ENCODE measurements around the gene BBS9. TPM values are rescaled to one million over a fixed set of nuclear protein-coding genes. Genes with fewer than 3 reads are reported as not detected.

The BBS9 gene
- total and polyA plus RNA-seq, 2 of the 4 experiments (the other 2 are of a cell fraction) = 7.9 to 9.5 TPM

DNA sequence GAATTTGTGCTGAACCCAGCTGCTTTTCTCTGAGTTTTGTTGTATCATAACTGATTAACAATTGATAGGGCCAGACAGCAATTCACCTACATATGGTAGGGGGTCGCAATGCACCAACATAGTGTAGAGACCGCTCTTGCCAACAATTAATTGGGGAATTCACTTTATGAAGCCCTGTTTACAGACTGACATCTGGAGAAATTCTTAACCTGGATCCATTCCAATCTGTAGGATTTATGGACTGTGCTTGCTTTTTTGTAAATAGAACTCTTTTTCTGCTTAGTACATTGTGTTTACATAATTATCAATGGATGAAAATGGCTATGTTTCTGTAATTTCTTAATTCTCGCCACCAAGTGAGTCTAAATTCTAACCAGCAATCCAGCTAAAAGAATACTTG is 464.2 kb downstream of the BBS9 start:
- Histone ChIP-seq H4K91ac (ENCODE audit: insufficient read depth, low read depth, low read length) (no peak overlapping the region), H3K27me3 (ENCODE audit: control insufficient read depth, insufficient read depth, low read length) (no peaks in the 10 kb centered on the region), H2AK5ac (ENCODE audit: low read depth, low read length) (no peak overlapping the region), H2AK9ac (replicated peaks; ENCODE audit: low read depth, low read length, poor library complexity) (no peak overlapping the region), H2BK5ac (ENCODE audit: low read depth, low read length, poor library complexity, severe bottlenecking) (no peak overlapping the region), H3K27ac (ENCODE audit: insufficient read depth, low read length) (peak overlapping the region; percentile 70; the same call in 1 of the 2 replicates), H3K14ac (replicated peaks; ENCODE audit: low read depth, low read length) (no peak overlapping the region), H3K4me1 (ENCODE audit: control insufficient read depth, insufficient read depth, low read length) (peaks cover 5% of the 10 kb centered on the region; the same call in 1 of the 2 replicates), H3K4me3 (ENCODE audit: insufficient read depth, low read depth, low read length) (no peak overlapping the region), H2BK120ac (ENCODE audit: low read depth, low read length) (no peak overlapping the region), H3K79me1 (ENCODE audit: low read depth in 1 of 2, low read length in 2 of 2) (no peaks in the 10 kb centered on the region), H3K9me3 (ENCODE audit: control insufficient read depth, insufficient read depth, low read length) (no peaks in the 10 kb centered on the region), H3K36me3 (ENCODE audit: control insufficient read depth, insufficient read depth, low read length) (no peaks in the 10 kb centered on the region), H3K4me2 (ENCODE audit: low read depth, low read length) (no peak overlapping the region), H2BK15ac (ENCODE audit: low read depth, low read length) (no peak overlapping the region), H4K8ac (ENCODE audit: low read depth in 2 of 2, low read length in 2 of 2) (no peak overlapping the region), H3K9ac (ENCODE audit: low read depth, low read length) (no peak overlapping the region), H3K9me1 (ENCODE audit: insufficient read depth, low read length) (no peaks in the 10 kb centered on the region), H3K4ac (ENCODE audit: low read depth, low read length) (no peak overlapping the region), H3K56ac (ENCODE audit: extremely low read depth, insufficient read depth, low read length) (no peak overlapping the region), H4K5ac (ENCODE audit: low read depth, low read length) (peak overlapping the region; percentile 50; the same call in 1 of the 2 replicates), H3K23ac (ENCODE audit: low read depth, low read length) (no peak overlapping the region), H2AFZ (replicated peaks; ENCODE audit: low read length, poor library complexity) (no peak overlapping the region), H4K20me1 (ENCODE audit: insufficient read depth, low read length) (no peaks in the 10 kb centered on the region), H2BK20ac (ENCODE audit: low read depth, low read length) (no peak overlapping the region), H3K18ac (ENCODE audit: low read depth, low read length) (peak overlapping the region; percentile 45)
- BruUV-seq (replicated peaks) = no TSS peak
- no peak for DNase-seq
- WGBS, 2 experiments (ENCODE audit: extremely low coverage in 2 of 2, insufficient read length in 1 of 2) = no CpG with 5 or more reads among the region's 3 CpGs
- CTCF ChIA-PET = interaction anchor here (1.2 to 1.7 kb wide), 2 partner anchors 12 to 13 kb away, joined by 4 to 6 read pairs; no protein-coding TSS in a partner anchor
- intact Hi-C loops (cut with micrococcal nuclease) (no loop called here), dilution Hi-C loops (cut with HindIII; ENCODE audit: low sequenced_read_pairs, unreplicated experiment) (no loop called here), in situ Hi-C loops (cut with MboI; ENCODE audit: low sequenced_read_pairs) (no loop called here)
- ATAC-seq (ENCODE audit: low read depth) = no peak
- no peak for TF ChIP-seq RCOR1 (IDR thresholded peaks at IDR 0.05; ENCODE audit: insufficient replicate concordance, low read length)
- TF ChIP-seq RFX5 (IDR thresholded peaks at IDR 0.05; ENCODE audit: low read depth, low read length) = no peak
- no peak for TF ChIP-seq MAFK (IDR thresholded peaks at IDR 0.05; ENCODE audit: low read depth, low read length)
- TF ChIP-seq BHLHE40 (IDR thresholded peaks at IDR 0.05; ENCODE audit: low read depth, low read length) = no peak
- TF ChIP-seq NFE2L2 (IDR thresholded peaks at IDR 0.05; ENCODE audit: low read depth, low read length) = no peak
- no peak for TF ChIP-seq MXI1 (IDR thresholded peaks at IDR 0.05; ENCODE audit: borderline replicate concordance, low read depth, low read length)
- TF ChIP-seq, protein P1, sequence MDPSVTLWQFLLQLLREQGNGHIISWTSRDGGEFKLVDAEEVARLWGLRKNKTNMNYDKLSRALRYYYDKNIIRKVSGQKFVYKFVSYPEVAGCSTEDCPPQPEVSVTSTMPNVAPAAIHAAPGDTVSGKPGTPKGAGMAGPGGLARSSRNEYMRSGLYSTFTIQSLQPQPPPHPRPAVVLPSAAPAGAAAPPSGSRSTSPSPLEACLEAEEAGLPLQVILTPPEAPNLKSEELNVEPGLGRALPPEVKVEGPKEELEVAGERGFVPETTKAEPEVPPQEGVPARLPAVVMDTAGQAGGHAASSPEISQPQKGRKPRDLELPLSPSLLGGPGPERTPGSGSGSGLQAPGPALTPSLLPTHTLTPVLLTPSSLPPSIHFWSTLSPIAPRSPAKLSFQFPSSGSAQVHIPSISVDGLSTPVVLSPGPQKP (IDR thresholded peaks at IDR 0.05; ENCODE audit: borderline replicate concordance, low read depth, low read length) = no peak
- no peak for TF ChIP-seq MAZ (IDR thresholded peaks at IDR 0.05; ENCODE audit: borderline replicate concordance, low read depth, low read length)
- TF ChIP-seq USF2 (IDR thresholded peaks at IDR 0.05; ENCODE audit: low read depth, low read length) = no peak
- TF ChIP-seq CTCF (conservative IDR thresholded peaks at IDR 0.05; ENCODE audit: low read depth, low read length) = no peak
- no peak for TF ChIP-seq POLR2A (IDR thresholded peaks at IDR 0.05; ENCODE audit: low read depth, low read length)
- no peak for TF ChIP-seq CHD1 (IDR thresholded peaks at IDR 0.05; ENCODE audit: low read depth, low read length)
- no peak for TF ChIP-seq RAD21 (IDR thresholded peaks at IDR 0.05; ENCODE audit: low read length)
- no peak for TF ChIP-seq FOS (IDR thresholded peaks at IDR 0.05; ENCODE audit: low read depth, low read length)
- no peak for TF ChIP-seq CEBPB (IDR thresholded peaks at IDR 0.05; ENCODE audit: low read depth, low read length)
- no peak for TF ChIP-seq SMC3 (IDR thresholded peaks at IDR 0.05; ENCODE audit: low read depth, low read length)
- POLR2A ChIA-PET (ENCODE audit: unreplicated experiment) = no interaction called here
